KBM-7 (cell line): ENCODE measurements around the gene BAIAP2.

Experiments used
- DNase-seq: peaks from one replicate; pipeline ENCODE4 v3.0.0-alpha.2; 2015
- in situ Hi-C: fragments of 300-500 bp; cut with MboI; formaldehyde crosslinking; loops from 2 replicates; pipeline ENCODE4 v1.14.3; 2020; ENCODE audit warnings: low sequenced_read_pairs, low pct_unique_long_range_greater_than_20kb, mixed read lengths

The BAIAP2 gene

GRCh38 chr17:81032641-81033480 lies 2.1 kb upstream of the BAIAP2 start:
- in situ Hi-C loops = no loop called here
- no peak for DNase-seq

DNA sequence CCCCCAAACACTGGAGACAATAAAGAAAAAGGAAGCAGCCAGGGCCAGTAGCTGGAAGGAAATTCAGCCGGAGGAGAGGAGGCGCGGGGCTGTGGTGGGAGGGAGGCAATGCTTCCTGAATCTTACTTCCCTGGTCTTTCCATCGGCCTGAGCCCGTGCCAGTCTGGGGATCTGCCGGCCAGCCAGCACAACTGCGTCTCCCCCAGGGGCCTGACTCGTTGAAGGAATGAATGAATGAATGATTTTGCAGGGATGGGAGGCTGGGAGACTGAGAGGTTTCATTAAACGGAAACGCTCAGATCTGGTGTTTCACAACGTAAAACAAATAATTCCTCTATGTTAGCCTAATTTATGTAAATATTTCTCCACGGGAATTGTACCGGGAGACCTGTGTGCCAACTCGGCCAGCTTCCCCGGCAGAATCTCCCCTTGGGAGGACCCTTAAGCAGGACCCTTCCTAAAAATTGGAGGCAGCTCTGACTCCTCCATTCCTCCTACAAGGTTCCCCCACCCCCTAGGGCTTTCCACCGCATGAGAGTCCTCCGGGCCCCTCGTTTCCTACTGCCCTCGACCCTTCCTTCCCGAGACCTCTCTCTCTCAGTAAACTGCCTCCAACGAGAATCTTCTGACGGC lies 1.3 kb upstream of the BAIAP2 start:
- in situ Hi-C loops = no loop called here
- DNase-seq = peak; percentile 67

GRCh38 chr17:81034168-81034777 lies 678 bp upstream of the BAIAP2 start:
- in situ Hi-C loops = no loop called here
- no peak for DNase-seq

- no peak for DNase-seq
- in situ Hi-C loops = no loop called here
Measured at GRCh38 chr17:81035521-81036196, 708 bp downstream of the BAIAP2 start.

GRCh38 chr17:81036197-81036941 lies 1.4 kb downstream of the BAIAP2 start:
- in situ Hi-C loops = no loop called here
- no peak for DNase-seq

- DNase-seq = no peak
- in situ Hi-C loops = no loop called here
Measured at GRCh38 chr17:81037026-81037797, 2.3 kb downstream of the BAIAP2 start.

DNA sequence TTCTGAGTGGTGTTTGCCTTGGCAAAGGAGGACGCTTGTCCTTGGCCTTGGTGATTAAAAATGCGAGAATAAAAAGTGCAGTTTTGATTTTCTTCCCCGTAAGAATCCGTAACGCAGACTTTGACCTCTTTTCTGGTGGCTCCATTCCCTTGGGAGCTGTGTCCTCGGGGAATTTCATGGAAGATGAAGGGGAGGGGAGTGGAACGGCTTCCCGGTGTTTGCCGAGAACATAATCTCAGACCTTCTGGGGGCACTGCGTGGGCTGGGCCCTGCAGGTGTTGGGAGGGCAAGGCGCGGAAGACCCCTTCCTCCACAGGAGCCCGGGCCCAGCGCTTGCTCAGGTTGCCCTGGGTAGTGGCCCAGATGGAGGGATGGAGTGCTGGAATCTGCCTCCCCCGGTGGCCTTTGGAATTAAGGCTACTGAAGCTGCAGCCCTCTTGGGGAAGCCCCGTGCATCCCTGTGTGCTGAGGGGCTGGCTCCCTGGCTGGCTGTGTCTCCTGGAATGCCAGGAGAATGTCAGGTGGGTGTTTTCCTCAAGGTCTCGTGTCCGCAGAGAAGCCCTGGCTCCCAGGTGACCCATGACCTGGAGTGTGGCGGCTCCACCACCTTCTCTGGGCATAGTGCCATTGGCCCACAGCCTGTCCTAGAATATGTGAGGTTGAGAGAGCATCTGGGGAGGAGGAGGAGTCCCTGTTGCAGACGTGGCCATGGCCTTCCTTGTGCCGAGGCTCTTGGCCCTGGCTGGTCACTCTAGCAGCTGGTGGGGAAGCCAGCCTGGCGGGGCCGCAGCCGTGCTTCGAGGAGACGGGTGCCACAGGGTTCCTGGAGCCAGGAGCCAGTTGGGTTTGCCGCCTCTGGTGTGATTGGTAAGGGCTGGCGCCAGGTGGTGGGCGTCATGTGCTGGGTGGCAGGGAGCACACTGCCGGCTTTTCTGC lies 3.1 kb downstream of the BAIAP2 start:
- DNase-seq = no peak
- in situ Hi-C loops = no loop called here

- in situ Hi-C loops = no loop called here
- DNase-seq = no peak
Measured at GRCh38 chr17:81039096-81039495, 4.1 kb downstream of the BAIAP2 start.

- DNase-seq = peak; percentile 54
- in situ Hi-C loops = no loop called here
Measured at GRCh38 chr17:81039854-81040758, 5.2 kb downstream of the BAIAP2 start.

DNA sequence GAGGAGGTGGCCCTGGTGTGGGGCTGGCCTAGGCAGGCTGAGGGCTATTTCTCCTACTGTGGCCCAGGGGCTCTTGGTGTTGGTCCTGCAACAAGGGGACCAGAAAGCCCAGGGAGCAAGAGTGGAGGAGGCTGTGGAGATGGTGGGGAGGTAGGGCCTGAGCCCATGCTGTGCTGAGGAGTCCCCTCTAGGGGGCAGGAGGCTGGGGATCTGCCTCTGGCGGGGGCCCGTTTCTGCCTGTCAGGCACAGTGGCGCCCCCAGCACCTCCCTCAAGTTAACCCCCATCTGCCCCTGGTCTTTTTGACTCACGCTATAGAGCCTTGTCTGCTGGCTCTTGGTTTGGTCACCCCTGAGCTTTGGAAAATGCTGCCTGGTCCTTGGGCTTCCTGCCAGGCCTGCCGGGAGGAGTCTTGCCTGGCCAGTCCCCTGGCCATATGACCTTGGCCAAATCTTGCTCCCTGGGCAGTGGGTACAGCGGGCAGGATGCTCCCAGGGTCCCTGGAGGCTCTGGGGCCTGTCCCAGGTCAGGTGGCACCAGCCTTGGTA lies 5.9 kb downstream of the BAIAP2 start:
- DNase-seq = peak; percentile 63
- in situ Hi-C loops = no loop called here

DNA sequence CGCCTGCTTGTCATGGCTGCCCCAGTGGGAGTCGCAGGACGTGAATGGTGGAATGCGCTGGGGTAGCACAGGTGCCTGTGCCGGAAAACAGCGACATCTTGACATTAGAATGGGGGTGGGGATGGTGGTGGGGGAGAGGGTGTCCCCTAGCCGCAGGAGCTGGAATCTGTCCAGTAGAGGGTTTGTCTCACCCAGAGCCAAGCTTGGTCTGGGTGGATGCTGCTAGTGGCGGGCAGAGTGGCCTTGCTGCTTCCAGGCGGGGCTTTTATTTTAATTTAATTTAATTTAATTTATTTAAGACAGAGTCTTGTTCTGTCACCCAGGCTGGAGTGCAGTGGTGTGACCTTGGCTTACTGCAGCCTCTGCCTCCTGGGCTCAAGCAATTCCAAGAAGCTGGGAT lies 7.7 kb downstream of the BAIAP2 start:
- DNase-seq = no peak
- in situ Hi-C loops = no loop called here

GRCh38 chr17:81043319-81043724 lies 8.4 kb downstream of the BAIAP2 start:
- DNase-seq = no peak
- in situ Hi-C loops = no loop called here

- in situ Hi-C loops = no loop called here
- DNase-seq = no peak
Measured at GRCh38 chr17:81043725-81044427, 8.9 kb downstream of the BAIAP2 start.

DNA sequence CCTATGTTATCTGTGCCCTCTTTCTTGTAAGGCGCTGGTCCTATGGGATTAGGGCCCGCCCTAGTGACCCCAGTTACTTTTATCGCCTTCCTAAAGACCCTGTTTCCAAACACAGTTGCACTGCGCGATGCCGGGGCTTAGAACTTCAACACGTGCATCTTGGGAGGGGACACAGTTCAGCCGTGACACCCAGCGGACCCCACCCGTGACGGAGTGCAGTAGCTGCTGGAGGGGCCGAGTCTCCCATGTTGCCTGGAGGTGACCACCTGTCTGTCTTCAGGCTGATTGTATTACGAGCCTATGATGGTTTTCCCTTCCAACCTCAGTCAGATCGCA lies 9.4 kb downstream of the BAIAP2 start:
- no peak for DNase-seq
- in situ Hi-C loops = no loop called here

GRCh38 chr17:81044764-81045589 lies 10.0 kb downstream of the BAIAP2 start:
- DNase-seq = no peak
- in situ Hi-C loops = no loop called here
